SK-MEL-5 (cell line): ENCODE results near the gene NEDD4L. TPM values are rescaled to one million over a fixed set of nuclear protein-coding genes. Genes with fewer than 3 reads are reported as not detected.

Source experiments
- DNase-seq: peaks from one replicate; pipeline ENCODE4 v3.0.0-alpha.2; 2016; ENCODE audit warnings: low read depth, low spot score
- in situ Hi-C: cut with HindIII; loops from 2 replicates; pipeline ENCODE4 v1.10.0; 2016; ENCODE audit warnings: low sequenced_read_pairs, high pct_unique_total_duplicates, low pct_unique_long_range_greater_than_20kb
- total RNA-seq: library from RNA; depleted of rRNA; stranded (reverse); fragments of >200 nt; shearing (Covaris generic); gene quantifications from 2 replicates; pipeline ENCODE4 v1.2.3, GENCODE V29; 2014

The NEDD4L gene
- total RNA-seq, 1 experiment from 2014 or later, result 215 TPM

DNA sequence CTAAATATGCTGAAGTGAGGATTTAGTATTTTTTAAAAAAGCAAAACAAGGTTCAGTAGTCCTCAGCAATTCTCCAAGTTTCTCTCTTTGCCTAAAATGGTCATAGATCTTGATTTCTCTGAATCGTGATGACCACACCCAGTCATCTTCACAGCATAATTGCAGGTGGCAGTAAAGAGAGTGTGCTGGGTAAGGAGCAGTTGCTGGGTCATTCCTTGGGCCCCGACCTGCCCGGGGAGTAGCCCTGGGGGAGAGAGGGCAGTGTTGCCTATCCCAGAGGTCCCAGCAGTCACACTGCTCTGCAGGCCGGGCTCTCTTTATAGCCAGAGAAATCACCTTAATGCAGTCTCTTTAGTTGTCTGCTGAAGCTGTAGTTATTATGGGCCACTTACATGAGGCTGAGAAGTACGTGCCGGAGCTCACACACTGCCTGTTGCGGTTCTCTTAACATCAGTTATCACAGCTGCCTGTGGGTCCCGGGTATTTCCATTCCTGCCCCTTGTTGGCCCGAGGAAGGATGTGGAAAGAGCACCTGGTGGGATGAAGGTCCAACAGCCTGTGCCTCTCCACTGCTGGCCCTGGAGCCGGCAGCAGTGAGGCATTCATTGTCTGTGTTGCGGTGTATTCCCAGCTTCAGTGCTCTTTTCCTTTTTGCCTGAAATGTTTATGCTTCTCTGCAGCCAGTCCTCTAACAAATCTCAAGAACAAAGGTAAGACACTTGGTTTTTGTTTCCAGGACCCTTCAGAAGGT lies 354.8 kb downstream of the NEDD4L start:
- in situ Hi-C loops, result no loop called here

DNA sequence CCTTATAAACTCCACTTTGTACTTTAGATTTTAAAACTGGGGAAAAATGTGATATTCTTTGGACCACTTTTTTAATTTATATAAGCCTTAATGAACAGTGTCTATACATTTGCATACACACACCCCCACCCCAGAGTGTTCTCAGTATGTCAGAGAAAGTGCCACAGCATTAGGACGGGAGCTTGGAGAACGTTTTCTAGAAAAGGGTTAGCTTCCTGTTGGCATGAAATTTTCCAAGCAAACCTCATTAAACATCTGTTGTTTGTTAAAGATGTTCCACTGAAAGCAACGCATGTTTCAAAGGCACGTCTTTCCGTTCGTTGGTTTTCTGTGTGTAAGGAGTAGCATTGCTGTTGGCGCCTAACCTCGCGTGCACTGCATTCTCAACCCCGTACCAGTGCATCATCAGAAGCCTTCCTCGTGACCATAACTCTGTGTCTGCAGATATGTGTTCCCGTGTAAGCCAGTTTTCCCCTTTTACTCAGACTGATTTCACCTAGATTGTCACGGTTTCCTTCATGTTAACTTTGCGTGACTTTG lies 356.4 kb downstream of the NEDD4L start:
- DNase-seq, result no peak
- in situ Hi-C loops, result no loop called here

More for the DNA sequence above, 354.8 kb downstream of the NEDD4L start:
- no peak for DNase-seq

GRCh38 chr18:58401191-58401590 lies 357.2 kb downstream of the NEDD4L start:
- in situ Hi-C loops, result no loop called here
- DNase-seq, result no peak

DNA sequence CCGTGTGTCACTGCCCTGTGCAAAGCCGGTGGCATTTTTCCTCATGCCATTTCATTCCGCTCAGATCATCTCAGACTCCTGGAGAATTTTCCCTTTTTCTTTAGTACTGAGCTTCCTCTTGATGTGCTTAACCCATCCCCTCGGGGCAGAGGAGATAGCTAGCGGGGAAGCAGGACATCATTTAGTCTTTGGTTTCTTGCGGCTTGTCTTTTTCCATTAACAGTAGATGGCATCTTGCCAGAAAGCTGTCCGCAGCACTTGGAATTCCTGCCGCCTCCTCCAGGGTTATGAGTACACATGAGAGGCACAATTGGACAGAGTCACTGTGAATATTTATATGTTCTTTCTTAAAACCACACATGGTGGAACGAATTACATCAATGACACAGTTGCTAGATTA lies 358.2 kb downstream of the NEDD4L start:
- in situ Hi-C loops, result no loop called here
- DNase-seq, result peak; percentile 86

GRCh38 chr18:58402951-58403702 lies 359.1 kb downstream of the NEDD4L start:
- in situ Hi-C loops, result no loop called here
- DNase-seq, result peak; percentile 22

GRCh38 chr18:58403799-58404455 lies 359.9 kb downstream of the NEDD4L start:
- in situ Hi-C loops, result no loop called here
- no peak for DNase-seq

DNA sequence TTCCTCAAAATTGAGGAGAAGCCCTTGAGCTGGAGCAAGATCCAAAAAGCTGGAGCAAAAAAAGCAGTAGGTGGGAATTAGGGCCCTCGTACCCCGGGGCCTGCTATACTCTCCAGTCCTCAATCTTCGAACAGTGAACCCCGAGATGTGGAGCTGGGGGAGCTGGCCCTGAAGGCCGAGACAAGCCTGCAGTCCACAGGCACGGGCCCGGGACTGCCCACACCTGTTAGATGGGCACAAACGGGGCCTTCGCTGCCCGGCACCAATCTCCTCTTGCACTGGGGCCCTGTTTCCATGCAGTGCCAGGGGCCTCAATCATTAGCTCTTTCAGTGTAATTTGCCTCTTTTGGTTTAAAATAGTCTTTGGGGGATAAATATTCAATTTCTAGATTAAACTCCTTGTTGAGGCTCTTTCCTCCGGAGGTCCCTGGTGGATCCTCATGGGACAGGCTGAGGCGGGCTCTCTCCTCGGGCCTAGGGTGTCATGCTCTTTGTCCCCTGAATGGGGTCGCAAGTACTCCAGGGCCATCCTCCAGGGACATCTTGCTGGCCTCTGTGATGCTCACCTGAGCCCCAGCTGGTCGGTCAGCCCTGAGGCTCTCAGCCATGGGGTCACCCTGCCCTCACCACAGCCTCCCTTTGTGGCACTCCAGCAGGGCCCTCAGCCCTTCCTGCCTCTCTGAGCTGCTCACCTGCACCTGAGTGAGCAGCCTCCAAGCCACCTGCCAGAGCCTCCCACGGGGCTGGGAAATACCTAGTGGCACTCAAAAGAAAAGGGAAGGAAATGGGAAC lies 361.3 kb downstream of the NEDD4L start:
- DNase-seq, result no peak
- in situ Hi-C loops, result no loop called here

GRCh38 chr18:58407263-58407648 lies 363.2 kb downstream of the NEDD4L start:
- no peak for DNase-seq
- in situ Hi-C loops, result no loop called here

GRCh38 chr18:58407649-58408407 lies 363.8 kb downstream of the NEDD4L start:
- DNase-seq, result no peak
- in situ Hi-C loops, result no loop called here

- no peak for DNase-seq
- in situ Hi-C loops, result no loop called here
Measured at GRCh38 chr18:58408665-58409064, 364.6 kb downstream of the NEDD4L start.

DNA sequence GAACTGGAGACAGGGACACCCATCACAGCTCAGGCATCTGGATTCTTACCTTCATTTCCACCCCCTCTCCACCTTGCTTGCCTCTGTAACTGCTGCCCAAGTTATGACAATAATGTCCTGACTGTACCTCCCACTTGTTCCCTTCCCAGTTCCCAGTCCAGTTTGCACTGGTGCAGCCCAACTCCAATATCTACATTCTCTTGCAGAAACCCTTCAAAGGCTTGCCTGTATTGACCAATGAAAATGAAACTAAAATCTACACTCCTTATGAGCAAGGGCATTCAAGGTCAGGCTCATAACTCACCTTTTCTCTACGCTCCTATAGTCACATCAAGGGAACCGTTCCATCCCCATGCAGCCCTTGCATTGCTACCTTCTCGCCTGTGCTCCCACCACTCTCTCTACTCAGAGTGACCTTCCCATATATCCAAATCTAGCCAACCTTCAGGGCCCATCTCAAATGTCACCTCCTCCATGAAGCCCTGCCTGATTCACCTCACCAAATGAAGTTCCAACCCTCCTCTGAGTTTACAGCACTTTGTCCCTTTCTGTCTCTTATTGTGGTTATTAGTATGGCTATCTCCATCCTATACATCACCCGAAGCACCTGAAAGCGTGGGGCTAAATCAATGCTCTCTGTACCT lies 365.9 kb downstream of the NEDD4L start:
- no peak for DNase-seq
- in situ Hi-C loops, result no loop called here

DNA sequence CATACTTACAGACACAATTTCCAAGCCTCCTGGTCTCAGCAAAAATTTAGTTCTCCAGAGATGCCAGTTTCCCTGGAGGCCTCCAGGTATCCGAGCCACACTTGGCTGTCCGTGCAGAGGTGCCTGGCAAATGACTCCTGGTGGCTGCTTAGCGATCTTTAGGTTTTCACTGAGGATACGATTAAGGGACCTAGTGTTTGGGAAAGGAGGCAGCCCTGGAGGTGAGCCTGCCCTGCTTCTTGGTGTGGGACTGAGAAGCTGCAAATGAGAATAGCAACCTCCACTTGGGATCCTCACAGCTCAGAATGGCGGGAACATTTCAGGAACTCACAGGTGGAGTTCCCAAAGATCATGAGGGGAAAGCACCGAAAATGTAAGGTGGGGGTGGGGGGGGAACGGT lies 367.3 kb downstream of the NEDD4L start:
- in situ Hi-C loops, result no loop called here

GRCh38 chr18:58412844-58413666 lies 369.0 kb downstream of the NEDD4L start:
- DNase-seq, result no peak
- in situ Hi-C loops, result no loop called here

More for the DNA sequence above, 367.3 kb downstream of the NEDD4L start:
- no peak for DNase-seq

DNA sequence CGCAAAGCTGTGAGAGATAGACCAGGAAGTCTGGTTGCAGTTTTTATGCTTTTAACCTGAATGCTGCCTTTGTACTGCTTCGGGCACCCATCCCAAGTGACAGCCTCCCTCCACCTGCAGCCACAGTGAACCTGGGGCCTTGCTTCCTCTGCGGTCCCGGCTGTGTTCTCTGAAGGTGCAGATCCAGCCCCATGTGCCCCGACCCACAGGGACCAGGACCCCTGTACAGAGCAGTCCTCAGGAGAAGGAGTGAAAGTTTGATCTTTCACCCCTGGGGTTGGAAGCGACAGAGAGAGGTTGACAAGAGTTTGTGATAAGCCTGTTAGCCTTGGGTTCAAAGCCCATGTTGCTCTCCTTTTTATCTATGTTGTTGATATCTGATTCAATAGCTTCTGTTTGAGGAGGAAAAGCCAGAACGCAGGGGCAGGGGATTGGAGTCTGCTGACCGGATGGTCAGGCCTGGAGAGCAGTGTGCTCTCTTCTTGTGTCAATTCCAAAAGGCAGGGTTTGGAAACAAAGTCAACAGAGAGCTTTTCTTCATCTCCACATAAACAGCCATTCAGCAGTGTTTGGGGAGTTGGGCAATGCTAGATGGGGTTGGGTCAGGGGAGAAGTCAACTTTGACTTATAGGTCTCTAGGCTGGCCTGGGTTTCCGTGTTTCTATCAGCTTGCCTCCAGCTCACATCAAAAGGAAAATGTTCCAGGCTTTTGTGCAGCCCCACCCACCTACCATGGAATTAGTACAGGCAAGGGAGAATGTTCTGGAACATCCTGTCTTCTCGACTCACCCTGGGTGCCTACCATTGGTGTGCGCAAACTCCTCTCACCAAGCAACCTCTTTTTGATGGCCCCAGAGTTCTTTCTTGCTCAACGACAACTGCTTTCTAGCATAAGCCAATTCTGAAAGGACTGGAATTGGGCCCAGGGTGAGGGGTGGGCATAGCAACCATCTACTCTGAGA lies 369.9 kb downstream of the NEDD4L start:
- in situ Hi-C loops, result no loop called here

More for the DNA sequence above, 369.9 kb downstream of the NEDD4L start:
- no peak for DNase-seq
